Measurements from ENCODE around the gene GPR141.

GRCh38 chr7:37758501-37759045 lies 75.0 kb downstream of the GPR141 start:
- TF ChIP-seq CTCF (IDR thresholded peaks at IDR 0.05; ENCODE audit: extremely low read depth in 1 of 2, insufficient read depth in 1 of 2, low read depth in 1 of 2, low read length in 2 of 2) (no peak), POLR2A (IDR thresholded peaks at IDR 0.05; ENCODE audit: low read depth, low read length) (no peak)
- TF ChIP-seq, protein P1, sequence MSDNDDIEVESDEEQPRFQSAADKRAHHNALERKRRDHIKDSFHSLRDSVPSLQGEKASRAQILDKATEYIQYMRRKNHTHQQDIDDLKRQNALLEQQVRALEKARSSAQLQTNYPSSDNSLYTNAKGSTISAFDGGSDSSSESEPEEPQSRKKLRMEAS (IDR thresholded peaks at IDR 0.05; ENCODE audit: insufficient read depth, insufficient read length) = no peak
